WTC11 (cell line): Measurements from ENCODE around the gene SORL1.

ENCODE experiments used
- ATF6 ChIP-seq: sonication (generic); formaldehyde crosslinking; IDR thresholded peaks from 2 replicates; pipeline ENCODE4 v1.8.1; 2023; ENCODE audit warnings: mild to moderate bottlenecking, missing genetic modification reagents
- CTCF ChIP-seq: fragments of 200-600 bp; IDR thresholded peaks from 2 replicates; pipeline ENCODE4 v1.8.0; 2022; ENCODE audit warnings: antibody characterized with exemption
- E2F1 ChIP-seq: sonication (generic); formaldehyde crosslinking; IDR thresholded peaks from 2 replicates; pipeline ENCODE4 v1.8.0; 2022; ENCODE audit warnings: mild to moderate bottlenecking, missing genetic modification reagents
- FOXJ3 ChIP-seq: sonication (generic); formaldehyde crosslinking; IDR thresholded peaks from 2 replicates; pipeline ENCODE4 v1.9.0; 2021; ENCODE audit warnings: missing genetic modification reagents, mild to moderate bottlenecking, borderline replicate concordance
- FOXP4 ChIP-seq: sonication (generic); formaldehyde crosslinking; IDR thresholded peaks from 2 replicates; pipeline ENCODE4 v1.8.0; 2022; ENCODE audit warnings: mild to moderate bottlenecking, missing genetic modification reagents
- SOX15 ChIP-seq: fragments of 250-450 bp; sonication (Bioruptor Pico); IDR thresholded peaks from 2 replicates; pipeline ENCODE4 v1.9.0; 2021; ENCODE audit warnings: mild to moderate bottlenecking
- STAT6 ChIP-seq: sonication (generic); formaldehyde crosslinking; conservative IDR thresholded peaks from 2 replicates; pipeline ENCODE4 v1.8.1; 2023; ENCODE audit warnings: mild to moderate bottlenecking, low read depth, missing genetic modification reagents, moderate library complexity
- TEAD4 ChIP-seq: sonication (generic); formaldehyde crosslinking; IDR thresholded peaks from 2 replicates; pipeline ENCODE4 v1.8.0; 2022; ENCODE audit warnings: mild to moderate bottlenecking, missing genetic modification reagents
- ZNF138 ChIP-seq: sonication (generic); formaldehyde crosslinking; conservative IDR thresholded peaks from 2 replicates; pipeline ENCODE4 v1.8.1; 2022; ENCODE audit warnings: mild to moderate bottlenecking, moderate library complexity, missing genetic modification reagents
- ZNF263 ChIP-seq: sonication (generic); formaldehyde crosslinking; IDR thresholded peaks from 2 replicates; pipeline ENCODE4 v1.8.1; 2022; ENCODE audit warnings: low read depth, mild to moderate bottlenecking, moderate library complexity, missing genetic modification reagents

GRCh38 chr11:121636800-121637176 lies 184.7 kb downstream of the SORL1 start:
- TF ChIP-seq CTCF (no peak), TEAD4 (no peak), E2F1 (CRISPR knock-in tag) (no peak), FOXP4 (CRISPR knock-in tag) (no peak), ZNF263 (CRISPR knock-in tag) (no peak), FOXJ3 (CRISPR knock-in tag) (no peak), STAT6 (no peak), ATF6 (CRISPR knock-in tag) (no peak), SOX15 (CRISPR knock-in tag) (no peak), ZNF138 (no peak)
